H1 (cell line): ENCODE data around the gene EPHA4. TPM values are rescaled to one million over a fixed set of nuclear protein-coding genes. Genes with fewer than 3 reads are reported as not detected.

Experiments used
- EP300 ChIP-seq, 2 experiments: IDR thresholded peaks; 1 replicate in 1 of 2; 2 replicates in 1 of 2; pipeline ENCODE4 v1.6.1; 2011 to 2012; ENCODE audit warnings: low read depth in 2 of 2, low read length in 2 of 2, mild to moderate bottlenecking in 2 of 2, borderline replicate concordance in 1 of 2, inconsistent platforms in 1 of 2, moderate library complexity in 1 of 2
- EZH2 ChIP-seq: fragments of 200-600 bp; sonication (generic); IDR thresholded peaks from 2 replicates; pipeline ENCODE4 v1.7.1; 2012; ENCODE audit warnings: low read depth, mild to moderate bottlenecking, moderate library complexity, low read length, inconsistent platforms; ENCODE audit not compliant: severe bottlenecking
- GABPA ChIP-seq: IDR thresholded peaks from 2 replicates; pipeline ENCODE4 v1.6.1; 2011; ENCODE audit warnings: mild to moderate bottlenecking, low read length, moderate library complexity, borderline replicate concordance; ENCODE audit not compliant: insufficient read depth
- JUN ChIP-seq: IDR thresholded peaks from 2 replicates; pipeline ENCODE4 v1.6.1; 2011; ENCODE audit warnings: low read depth, mild to moderate bottlenecking, improper control_type of control experiment, low read length
- SIRT6 ChIP-seq: IDR thresholded peaks from one replicate; pipeline ENCODE4 v1.7.1; 2012; ENCODE audit warnings: low read length, inconsistent platforms
- SP1 ChIP-seq: IDR thresholded peaks from 2 replicates; pipeline ENCODE4 v1.6.1; 2011; ENCODE audit warnings: low read depth, low read length
- SP4 ChIP-seq: IDR thresholded peaks from 2 replicates; pipeline ENCODE4 v1.6.1; 2012; ENCODE audit warnings: low read length, inconsistent platforms
- polyA plus RNA-seq, 7 experiments: library from polyadenylated mRNA; depleted of rRNA in 3 of 7; stranded (reverse) in 5 of 7; unstranded in 2 of 7; fragments of >200 nt in 5 of 7; fragments of 200-250 nt in 2 of 7; gene quantifications; 1 replicate in 5 of 7; 2 replicates in 1 of 7; 4 replicates in 1 of 7; pipeline versions ENCODE4 v1.2.1 to v1.2.3, GENCODE V29; 2011 to 2013; ENCODE audit warnings: missing spikeins in 2 of 7, mixed read lengths in 2 of 7
- total RNA-seq: library from RNA; stranded (reverse); fragmentation: NEBNext Ultra II Directional; extraction: Animal tissue kit (Norgen Biotek cat#: 25700); gene quantifications from 2 replicates; pipeline ENCODE4 v1.2.1, GENCODE V29; 2021

Gene EPHA4
- total and polyA plus RNA-seq, 2 of the 8 experiments (the other 6 are each of a cell fraction or from before 2014, with no cell fraction given) = 4.3 to 5.7 TPM

DNA sequence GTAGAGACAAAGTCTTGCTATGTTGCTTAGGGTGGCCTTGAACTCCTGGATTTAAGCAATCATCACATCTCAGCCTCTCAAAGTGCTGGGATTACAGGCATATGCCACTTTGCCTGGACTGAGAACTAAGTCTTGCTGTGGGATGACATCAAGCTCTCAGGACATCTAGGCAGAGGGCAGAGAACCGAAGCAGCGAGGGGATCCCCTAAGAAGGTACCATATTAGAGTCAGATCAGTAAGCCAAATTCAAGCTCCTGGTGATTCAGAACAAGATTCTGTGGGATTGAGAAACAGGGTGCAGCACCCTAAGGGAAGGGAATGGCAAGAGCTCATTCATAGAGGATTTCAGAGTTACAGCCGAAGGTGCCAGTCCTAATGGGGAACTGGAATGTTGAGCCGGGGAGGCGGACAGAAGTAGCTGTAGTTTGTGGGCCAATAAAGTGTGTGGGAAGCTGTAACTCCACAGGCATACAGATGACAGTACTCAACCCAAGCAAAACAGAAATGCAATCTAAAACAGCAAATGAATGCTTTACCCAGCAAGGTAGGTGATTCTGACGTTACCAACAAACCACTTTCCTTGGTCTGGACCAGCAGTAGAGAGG lies 30.9 kb downstream of the EPHA4 start (continued):
- no peak for TF ChIP-seq JUN
- no peak for TF ChIP-seq SP4
- TF ChIP-seq SIRT6 = no peak
- no peak for TF ChIP-seq EP300 (IDR thresholded peaks at IDR 0.05; ENCODE audit: borderline replicate concordance in 1 of 2, low read depth in 2 of 2, low read length in 2 of 2)
- TF ChIP-seq GABPA = no peak
- TF ChIP-seq EZH2 = no peak
- TF ChIP-seq SP1 = no peak
